Adipocyte (in vitro differentiated cells): ENCODE data around the gene OLIG1.

ENCODE experiments used
- DNase-seq: peaks from one replicate; pipeline ENCODE4 v3.0.0-alpha.2; 2015; ENCODE audit warnings: low read depth
- H3K27me3 ChIP-seq: replicated peaks from 2 replicates; pipeline ENCODE4 v1.7.0; 2013; ENCODE audit warnings: mild to moderate bottlenecking, low read length, moderate library complexity; ENCODE audit not compliant: control insufficient read depth, insufficient read depth
- H3K36me3 ChIP-seq: 2 replicates; pipeline ENCODE4 v1.7.0; 2013; ENCODE audit warnings: low read length, mild to moderate bottlenecking, moderate library complexity; ENCODE audit not compliant: control insufficient read depth, insufficient read depth, severe bottlenecking
- H3K4me1 ChIP-seq: 2 replicates; pipeline ENCODE4 v1.7.0; 2013; ENCODE audit warnings: mild to moderate bottlenecking, low read length, moderate library complexity; ENCODE audit not compliant: control insufficient read depth, insufficient read depth
- H3K4me3 ChIP-seq: 2 replicates; pipeline ENCODE4 v1.7.0; 2013; ENCODE audit warnings: mild to moderate bottlenecking, low read length, moderate library complexity
- H3K9ac ChIP-seq: 2 replicates; pipeline ENCODE4 v1.7.0; 2013; ENCODE audit warnings: mild to moderate bottlenecking, low read length, moderate library complexity
- H3K9me3 ChIP-seq: 2 replicates; pipeline ENCODE4 v1.7.0; 2013; ENCODE audit warnings: mild to moderate bottlenecking, low read length, moderate library complexity; ENCODE audit not compliant: control insufficient read depth

Gene OLIG1

DNA sequence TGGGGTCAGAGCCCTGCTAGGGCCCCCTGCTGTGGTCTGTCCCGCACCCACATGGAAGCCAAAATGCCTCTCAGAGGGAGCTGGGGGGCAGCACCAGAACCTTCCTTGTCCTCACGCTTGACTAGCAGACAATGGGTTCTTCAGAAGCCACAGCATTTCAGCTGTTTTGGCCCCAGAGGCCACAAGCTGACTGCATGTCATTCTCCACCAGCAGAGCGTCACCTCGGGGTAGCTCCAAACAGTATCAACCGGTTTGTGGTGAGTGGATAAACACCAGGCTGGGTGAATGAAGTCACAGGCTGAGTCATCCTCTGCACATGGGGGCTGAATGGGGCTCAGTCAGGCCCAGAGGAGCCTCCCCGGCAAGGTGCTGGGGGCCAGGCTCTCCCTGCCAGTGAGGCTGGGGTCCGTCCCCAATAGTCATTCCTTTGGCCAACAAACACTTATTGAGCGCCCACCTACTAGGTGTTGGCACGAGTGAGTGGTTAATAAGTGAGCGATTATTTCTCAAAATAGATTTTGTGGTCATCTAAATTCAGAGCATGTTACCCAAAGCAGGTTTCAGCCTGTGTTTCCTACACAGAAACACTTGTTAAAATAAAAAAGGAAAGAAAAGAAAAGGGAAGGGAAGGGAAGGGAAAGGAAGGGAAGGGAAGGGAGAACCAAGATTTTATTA is 9.1 kb downstream of the OLIG1 start:
- no peak for DNase-seq
- no peaks in the 10 kb centered on the region for H3K9me3 ChIP-seq
- H3K36me3 ChIP-seq, result no peaks in the 10 kb centered on the region
- H3K9ac ChIP-seq, result no peak overlapping the region
- no peaks in the 10 kb centered on the region for H3K4me1 ChIP-seq
- H3K27me3 ChIP-seq, result peaks cover 38% of the 10 kb centered on the region
- H3K4me3 ChIP-seq, result no peak overlapping the region

DNA sequence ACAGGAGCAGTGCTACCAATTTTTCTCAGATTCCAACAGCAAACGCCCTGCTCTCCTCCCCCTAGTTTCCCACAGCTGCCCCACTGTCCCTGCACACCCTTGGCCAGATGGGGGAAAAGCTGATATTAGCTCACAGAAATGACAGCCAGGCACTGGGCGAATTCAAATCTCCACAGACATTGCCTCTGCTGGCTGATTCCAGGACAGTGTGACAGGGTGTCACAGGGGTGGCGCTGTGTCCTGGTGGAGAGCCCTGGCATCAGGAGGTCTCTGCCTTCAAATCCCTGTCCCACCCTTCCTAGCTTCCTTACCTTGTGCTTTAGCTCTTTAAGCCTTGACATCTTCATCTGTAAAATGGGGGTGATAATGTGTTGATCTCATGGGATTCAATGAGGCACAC is 10.4 kb downstream of the OLIG1 start:
- Histone ChIP-seq H3K9me3 (no peaks in the 10 kb centered on the region), H3K27me3 (peaks cover 32% of the 10 kb centered on the region), H3K4me1 (no peaks in the 10 kb centered on the region), H3K36me3 (no peaks in the 10 kb centered on the region), H3K4me3 (no peak overlapping the region), H3K9ac (no peak overlapping the region)
- DNase-seq, result no peak

DNA sequence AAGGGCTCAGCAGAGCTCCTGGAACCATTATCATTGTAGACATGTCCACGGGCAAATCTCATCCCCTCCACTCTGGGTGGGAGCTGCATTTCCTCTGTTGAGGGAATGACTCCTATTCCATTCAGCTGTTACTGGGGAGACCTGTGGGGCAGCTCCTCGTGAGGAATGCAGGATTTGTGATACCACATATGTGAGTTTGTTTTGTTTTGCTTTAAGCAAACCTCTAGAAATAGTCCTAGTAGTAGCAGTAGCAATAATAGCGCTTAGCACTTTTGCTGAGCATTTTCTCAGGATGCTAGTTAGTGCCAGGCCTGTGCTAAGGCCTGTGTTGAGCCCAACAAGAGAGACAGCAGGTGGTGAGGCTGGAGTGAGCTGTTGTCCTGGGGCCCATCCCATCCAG is 10.8 kb downstream of the OLIG1 start:
- no peak overlapping the region for H3K4me3 ChIP-seq
- no peaks in the 10 kb centered on the region for H3K4me1 ChIP-seq
- H3K27me3 ChIP-seq, result peaks cover 32% of the 10 kb centered on the region
- DNase-seq, result no peak
- H3K36me3 ChIP-seq, result no peaks in the 10 kb centered on the region
- H3K9me3 ChIP-seq, result no peaks in the 10 kb centered on the region
- no peak overlapping the region for H3K9ac ChIP-seq

DNA sequence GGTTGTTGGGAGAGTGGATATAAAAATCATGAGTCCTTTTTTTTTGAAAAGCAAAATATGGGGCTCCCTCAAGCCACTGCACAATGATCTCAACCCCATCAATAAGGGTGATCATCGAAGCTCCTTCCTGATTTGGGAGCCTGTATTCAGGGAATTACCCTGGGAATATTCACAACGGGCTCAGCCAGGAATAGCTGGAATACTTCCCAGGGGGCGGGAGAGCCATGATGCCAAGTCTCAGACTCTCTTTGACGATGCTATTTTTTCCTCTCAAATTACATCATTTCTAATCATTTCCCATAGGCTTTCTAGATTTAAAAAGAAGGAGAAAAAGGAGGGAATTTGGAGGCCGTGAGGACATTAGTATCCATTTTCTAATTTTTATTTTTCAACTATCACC is 18.4 kb downstream of the OLIG1 start:
- no peaks in the 10 kb centered on the region for H3K9me3 ChIP-seq
- peaks cover 40% of the 10 kb centered on the region for H3K27me3 ChIP-seq
- DNase-seq, result no peak
- H3K4me3 ChIP-seq, result no peak overlapping the region
- H3K36me3 ChIP-seq, result no peaks in the 10 kb centered on the region
- H3K4me1 ChIP-seq, result no peaks in the 10 kb centered on the region
- H3K9ac ChIP-seq, result no peak overlapping the region

- Histone ChIP-seq H3K9ac (no peak overlapping the region), H3K9me3 (no peaks in the 10 kb centered on the region), H3K4me1 (no peaks in the 10 kb centered on the region), H3K36me3 (no peaks in the 10 kb centered on the region), H3K4me3 (no peak overlapping the region), H3K27me3 (peaks cover 38% of the 10 kb centered on the region)
- DNase-seq, result no peak
Measured at GRCh38 chr21:33089395-33090119, 19.6 kb downstream of the OLIG1 start.

DNA sequence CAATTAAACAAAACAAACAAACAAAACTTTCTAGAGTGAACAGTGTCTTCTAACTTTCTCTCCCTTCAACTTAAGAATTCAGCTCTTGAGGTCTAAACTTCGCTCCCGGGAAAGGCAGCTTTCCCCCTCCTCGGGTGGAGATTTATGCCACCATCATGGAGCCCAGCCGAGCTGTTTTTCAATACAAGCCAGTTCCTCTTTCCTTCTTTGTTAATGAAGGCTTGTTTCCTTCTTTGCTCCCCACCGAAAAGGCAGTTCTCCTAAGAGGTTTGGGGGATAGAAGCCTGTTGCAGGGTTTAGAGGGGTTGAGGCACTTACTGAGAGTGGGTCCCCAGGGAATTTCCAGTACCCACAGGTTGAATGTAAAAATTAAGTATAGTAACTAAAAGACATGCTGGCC is 26.5 kb downstream of the OLIG1 start:
- Histone ChIP-seq H3K36me3 (no peaks in the 10 kb centered on the region), H3K4me1 (no peaks in the 10 kb centered on the region), H3K4me3 (no peak overlapping the region), H3K9me3 (no peaks in the 10 kb centered on the region), H3K9ac (no peak overlapping the region), H3K27me3 (peaks cover 22% of the 10 kb centered on the region)
- no peak for DNase-seq

- H3K36me3 ChIP-seq, result no peaks in the 10 kb centered on the region
- no peak overlapping the region for H3K9ac ChIP-seq
- H3K4me1 ChIP-seq, result no peaks in the 10 kb centered on the region
- peaks cover 3% of the 10 kb centered on the region for H3K9me3 ChIP-seq
- no peak overlapping the region for H3K4me3 ChIP-seq
- DNase-seq, result no peak
- peaks cover 30% of the 10 kb centered on the region for H3K27me3 ChIP-seq
Measured at GRCh38 chr21:33099131-33099530, 29.2 kb downstream of the OLIG1 start.

DNA sequence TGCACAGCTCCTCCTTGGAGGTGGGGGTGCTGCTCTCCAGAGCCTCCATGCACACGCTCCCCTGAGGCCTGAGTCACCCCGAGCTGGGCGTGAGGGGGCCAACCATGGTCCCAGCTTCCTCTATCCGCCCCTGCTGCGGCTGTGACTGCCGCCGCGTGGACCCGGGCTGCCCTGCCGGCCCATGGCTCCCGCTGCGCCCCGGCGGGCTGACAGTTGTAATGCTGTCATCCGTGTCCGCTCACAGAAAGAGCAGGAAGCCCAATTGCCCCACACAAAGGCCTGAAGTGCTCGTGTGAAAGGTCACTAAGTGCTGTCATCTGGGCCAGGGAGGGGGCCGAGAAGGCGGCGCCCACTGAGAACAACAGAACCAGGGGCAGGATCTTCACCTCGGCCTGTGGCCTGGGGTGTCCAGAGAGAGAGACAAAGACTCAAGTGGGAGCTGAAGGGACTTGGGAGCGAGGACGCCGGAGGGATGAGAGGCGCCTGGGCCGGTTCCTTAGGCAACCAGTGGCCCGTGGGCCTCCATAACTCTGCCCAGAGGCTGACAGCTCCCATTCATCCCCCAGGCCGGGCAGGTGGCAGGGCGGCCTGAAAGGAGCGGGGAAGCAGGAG is 31.5 kb downstream of the OLIG1 start:
- Histone ChIP-seq H3K4me3 (no peak overlapping the region), H3K9me3 (peaks cover 8% of the 10 kb centered on the region), H3K4me1 (no peaks in the 10 kb centered on the region), H3K27me3 (peaks cover 47% of the 10 kb centered on the region), H3K9ac (no peak overlapping the region), H3K36me3 (no peaks in the 10 kb centered on the region)
- no peak for DNase-seq

GRCh38 chr21:33105088-33105487 is 35.1 kb downstream of the OLIG1 start:
- Histone ChIP-seq H3K27me3 (peaks cover 63% of the 10 kb centered on the region), H3K36me3 (no peaks in the 10 kb centered on the region), H3K9ac (no peak overlapping the region), H3K4me3 (no peak overlapping the region), H3K9me3 (peaks cover 8% of the 10 kb centered on the region), H3K4me1 (no peaks in the 10 kb centered on the region)
- no peak for DNase-seq

DNA sequence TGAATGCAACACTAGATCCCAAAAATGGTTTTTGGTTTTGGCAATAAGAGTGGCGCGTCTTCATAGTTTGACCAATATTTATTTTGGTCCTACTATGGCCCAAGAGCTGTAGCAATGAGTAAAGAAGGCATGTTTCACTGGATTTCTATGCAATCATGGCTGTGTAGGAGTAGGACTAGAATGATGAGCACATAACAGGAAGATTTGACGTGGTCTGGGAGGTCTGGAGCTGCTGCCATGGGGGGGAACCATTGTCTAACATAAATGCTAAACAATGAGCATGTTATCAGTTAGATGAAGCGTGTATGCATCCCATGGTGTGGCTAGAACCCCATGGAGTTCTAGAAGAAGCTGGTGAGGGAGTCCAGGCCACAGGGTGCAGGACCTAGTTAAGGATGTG is 38.3 kb downstream of the OLIG1 start:
- Histone ChIP-seq H3K9me3 (peaks cover 15% of the 10 kb centered on the region), H3K9ac (no peak overlapping the region), H3K4me3 (no peak overlapping the region), H3K36me3 (no peaks in the 10 kb centered on the region), H3K27me3 (peaks cover 82% of the 10 kb centered on the region), H3K4me1 (no peaks in the 10 kb centered on the region)
- DNase-seq, result no peak

- H3K27me3 ChIP-seq, result peaks cover 82% of the 10 kb centered on the region
- H3K36me3 ChIP-seq, result no peaks in the 10 kb centered on the region
- DNase-seq, result no peak
- no peaks in the 10 kb centered on the region for H3K4me1 ChIP-seq
- H3K9me3 ChIP-seq, result peaks cover 7% of the 10 kb centered on the region
- H3K4me3 ChIP-seq, result no peak overlapping the region
- H3K9ac ChIP-seq, result no peak overlapping the region
Measured at GRCh38 chr21:33109574-33110339, 39.8 kb downstream of the OLIG1 start.
